ENCODE results near the gene SERPINA5.
"Not testable (repeated sequence)": the region's sequence is repeated elsewhere in the genome, so short reads cannot be mapped to it uniquely, and the experiment has no call there.

SERPINA5 gene

GRCh38 chr14:94632305-94632590, 51.0 kb downstream of the SERPINA5 start:
- ATAC-seq: no peak
- TF ChIP-seq CREB5 (CRISPR knock-in tag; IDR thresholded peaks at IDR 0.05; ENCODE audit: low read depth): no peak
- no peak for TF ChIP-seq RARB (CRISPR knock-in tag; IDR thresholded peaks at IDR 0.05)
- no peak for TF ChIP-seq ZNF70 (CRISPR knock-in tag; IDR thresholded peaks at IDR 0.05)

GRCh38 chr14:94633121-94633520, 51.9 kb downstream of the SERPINA5 start:
- no peak for ATAC-seq
- TF ChIP-seq ZFP3 (CRISPR knock-in tag; IDR thresholded peaks at IDR 0.05) (no peak), ZFP30 (CRISPR knock-in tag; IDR thresholded peaks at IDR 0.05) (no peak), POU6F1 (CRISPR knock-in tag; IDR thresholded peaks at IDR 0.05; ENCODE audit: borderline replicate concordance, low read depth) (no peak), SNAI2 (CRISPR knock-in tag; IDR thresholded peaks at IDR 0.05) (no peak), ZC3H10 (CRISPR knock-in tag; IDR thresholded peaks at IDR 0.05) (no peak)

GRCh38 chr14:94635154-94635553, 53.9 kb downstream of the SERPINA5 start:
- TF ChIP-seq BACH2 (CRISPR knock-in tag; IDR thresholded peaks at IDR 0.05; ENCODE audit: borderline replicate concordance) (no peak), ZNF8 (CRISPR knock-in tag; IDR thresholded peaks at IDR 0.05) (no peak), PATZ1 (CRISPR knock-in tag; IDR thresholded peaks at IDR 0.05; ENCODE audit: borderline replicate concordance) (no peak), RARB (CRISPR knock-in tag; IDR thresholded peaks at IDR 0.05) (no peak), ZC3H10 (CRISPR knock-in tag; IDR thresholded peaks at IDR 0.05) (no peak), ZFP30 (CRISPR knock-in tag; IDR thresholded peaks at IDR 0.05) (no peak), SNAI2 (CRISPR knock-in tag; IDR thresholded peaks at IDR 0.05) (no peak), CREB5 (CRISPR knock-in tag; IDR thresholded peaks at IDR 0.05; ENCODE audit: low read depth) (no peak), CSDC2 (CRISPR knock-in tag; IDR thresholded peaks at IDR 0.05) (no peak), ZNF70 (CRISPR knock-in tag; IDR thresholded peaks at IDR 0.05) (no peak), ISL1 (CRISPR knock-in tag; IDR thresholded peaks at IDR 0.05) (no peak), ARNTL (CRISPR knock-in tag; IDR thresholded peaks at IDR 0.05; ENCODE audit: borderline replicate concordance, low read depth) (no peak), POU6F1 (CRISPR knock-in tag; IDR thresholded peaks at IDR 0.05; ENCODE audit: borderline replicate concordance, low read depth) (no peak), ZNF565 (CRISPR knock-in tag; conservative IDR thresholded peaks at IDR 0.05; ENCODE audit: low read depth) (no peak), GLIS3 (CRISPR knock-in tag; IDR thresholded peaks at IDR 0.05) (no peak)
- no peak for ATAC-seq

GRCh38 chr14:94636744-94637412, 55.7 kb downstream of the SERPINA5 start:
- no peak for ATAC-seq

GRCh38 chr14:94637814-94638213, 56.6 kb downstream of the SERPINA5 start:
- not testable (repeated sequence) for ATAC-seq

More at GRCh38 chr14:94636744-94637412, 55.7 kb downstream of the SERPINA5 start:
- no peak for TF ChIP-seq BACH2 (CRISPR knock-in tag; IDR thresholded peaks at IDR 0.05; ENCODE audit: borderline replicate concordance)
- TF ChIP-seq TCF4 (CRISPR knock-in tag; IDR thresholded peaks at IDR 0.05; ENCODE audit: borderline replicate concordance): no peak
- no peak for TF ChIP-seq CSRNP3 (CRISPR knock-in tag; IDR thresholded peaks at IDR 0.05)
- no peak for TF ChIP-seq ZNF8 (CRISPR knock-in tag; IDR thresholded peaks at IDR 0.05)
- no peak for TF ChIP-seq ARNTL (CRISPR knock-in tag; IDR thresholded peaks at IDR 0.05; ENCODE audit: borderline replicate concordance, low read depth)
- no peak for TF ChIP-seq SNAI2 (CRISPR knock-in tag; IDR thresholded peaks at IDR 0.05)
